GM18870 (cell line): ENCODE data around the gene B4GALNT1.

Source experiments
- ATAC-seq: cut with Tn5 transposase; IDR thresholded peaks from one replicate; pipeline ENCODE4 v1.9.1; 2021; ENCODE audit warnings: moderate library complexity; ENCODE audit not compliant: unreplicated experiment

Gene B4GALNT1

DNA sequence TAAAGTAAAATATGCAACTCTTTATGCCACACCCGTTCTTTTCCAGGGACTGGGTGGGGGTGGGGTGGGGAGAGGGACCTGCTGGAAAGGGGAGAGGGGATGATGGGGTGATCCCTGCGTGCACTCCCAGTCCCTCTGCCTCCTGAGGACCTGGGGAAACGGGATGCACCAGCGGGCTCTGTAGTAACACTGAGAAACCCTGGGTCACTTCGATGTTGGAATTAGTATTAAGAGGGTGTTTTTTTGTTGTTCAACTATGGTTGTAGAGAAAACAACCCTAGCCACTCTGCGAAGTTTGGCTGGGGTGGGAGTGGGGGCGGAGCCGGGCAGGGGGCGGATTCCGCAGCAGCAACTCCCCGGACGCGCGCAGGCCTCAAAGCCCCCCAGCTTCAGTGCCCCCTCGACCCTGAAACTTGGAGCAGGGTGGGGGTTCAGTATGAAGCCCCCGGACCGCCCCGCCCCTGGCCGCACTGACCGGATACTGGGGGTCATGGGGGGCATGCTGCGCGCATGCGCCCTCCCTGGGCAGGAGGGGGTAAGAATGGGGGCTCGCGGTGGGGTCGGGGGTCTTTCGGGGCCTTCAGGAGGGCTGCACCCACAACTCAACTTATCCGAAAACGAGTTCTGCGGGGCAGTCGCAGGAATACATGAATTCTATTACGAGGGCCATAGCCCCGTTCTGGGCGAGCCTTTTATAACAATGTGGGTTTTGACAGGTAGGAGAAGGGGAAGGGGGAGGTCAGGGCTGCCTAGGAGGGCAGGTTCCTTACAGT is 23.0 kb downstream of the B4GALNT1 start:
- no peak for ATAC-seq

- no peak for ATAC-seq
Observed at GRCh38 chr12:57609101-57609780, 23.8 kb downstream of the B4GALNT1 start.

GRCh38 chr12:57607958-57608663 is 24.9 kb downstream of the B4GALNT1 start:
- no peak for ATAC-seq

DNA sequence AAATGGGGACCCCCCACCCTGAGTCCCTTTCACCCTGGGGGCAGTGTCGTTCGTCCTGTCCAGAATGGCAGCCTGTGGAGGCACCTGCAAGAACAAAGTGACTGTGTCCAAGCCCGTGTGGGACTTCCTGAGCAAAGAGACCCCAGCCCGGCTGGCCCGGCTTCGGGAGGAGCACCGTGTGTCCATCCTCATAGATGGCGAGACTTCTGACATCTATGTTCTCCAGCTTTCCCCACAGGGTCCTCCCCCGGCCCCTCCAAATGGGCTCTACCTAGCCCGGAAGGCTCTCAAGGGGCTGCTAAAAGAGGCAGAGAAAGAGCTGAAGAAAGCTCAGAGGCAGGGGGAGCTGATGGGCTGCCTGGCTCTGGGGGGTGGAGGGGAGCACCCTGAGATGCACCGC is 26.2 kb downstream of the B4GALNT1 start:
- no peak for ATAC-seq

DNA sequence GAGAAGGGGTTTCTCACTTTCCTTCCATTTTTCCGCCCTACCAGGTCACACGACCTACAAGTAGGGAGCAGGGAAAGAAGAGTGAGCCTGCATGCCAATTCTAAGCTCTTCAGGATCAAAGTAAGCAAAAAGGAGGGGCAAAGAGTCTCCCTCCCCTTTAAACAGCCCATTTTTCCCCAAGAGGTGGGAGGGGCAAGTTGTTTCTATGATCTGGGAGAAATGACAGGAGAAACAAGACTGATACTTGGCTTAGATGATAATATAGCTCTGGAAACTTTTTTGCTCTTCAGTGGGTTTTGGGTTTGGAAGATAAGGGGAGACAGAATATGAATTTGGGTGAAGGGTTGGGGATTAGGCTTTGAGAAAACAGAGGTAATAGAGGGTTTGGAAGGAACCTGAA is 26.6 kb downstream of the B4GALNT1 start:
- no peak for ATAC-seq

GRCh38 chr12:57605811-57606311 is 27.1 kb downstream of the B4GALNT1 start:
- ATAC-seq, result no peak

DNA sequence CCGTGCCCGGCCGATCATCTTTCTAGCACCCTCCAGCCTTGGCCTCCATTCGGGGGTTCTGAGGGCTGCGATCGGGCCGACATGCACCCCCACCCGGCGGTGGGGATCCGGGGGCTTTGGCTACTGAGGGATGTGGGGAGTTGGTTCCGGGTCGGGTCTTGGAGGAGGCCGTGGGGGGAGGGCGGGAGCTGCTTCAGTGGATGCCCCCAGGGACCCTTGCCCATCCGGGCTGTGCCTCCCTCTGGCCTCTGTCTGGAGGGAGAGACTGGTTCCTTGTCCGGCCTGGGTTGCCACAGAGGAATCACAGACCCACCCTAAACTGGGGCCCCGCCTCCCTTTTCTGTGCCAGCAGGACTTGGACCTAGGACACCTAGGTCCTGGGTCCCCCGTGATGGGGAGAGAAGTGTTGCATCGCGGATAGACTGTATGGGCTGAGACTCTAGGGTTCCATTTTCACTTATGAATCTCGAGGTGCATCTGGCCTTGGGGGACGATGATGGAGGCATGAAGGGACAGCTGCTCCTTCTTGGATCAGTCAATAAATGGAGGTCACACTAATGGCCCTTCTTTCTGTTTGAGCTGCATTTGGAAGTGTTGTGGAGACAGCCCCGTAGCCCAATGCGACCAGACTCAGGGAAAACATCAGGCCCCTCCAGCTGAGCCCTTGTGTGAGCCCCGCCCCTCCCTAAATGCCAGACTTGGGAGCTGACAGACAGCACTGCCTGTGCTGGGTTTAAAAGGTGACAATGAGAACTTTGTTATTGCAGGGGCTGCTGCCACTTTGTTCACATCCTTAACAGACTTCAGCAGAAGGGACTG is 27.8 kb downstream of the B4GALNT1 start:
- ATAC-seq, result no peak

GRCh38 chr12:57604454-57604991 is 28.5 kb downstream of the B4GALNT1 start, which contains the start of gene DTX3:
Gene DTX3 (plus strand): TSS chr12:57604824. CDS start chr12:57606518, 1,694 bp downstream.
- ATAC-seq, result no peak

DNA sequence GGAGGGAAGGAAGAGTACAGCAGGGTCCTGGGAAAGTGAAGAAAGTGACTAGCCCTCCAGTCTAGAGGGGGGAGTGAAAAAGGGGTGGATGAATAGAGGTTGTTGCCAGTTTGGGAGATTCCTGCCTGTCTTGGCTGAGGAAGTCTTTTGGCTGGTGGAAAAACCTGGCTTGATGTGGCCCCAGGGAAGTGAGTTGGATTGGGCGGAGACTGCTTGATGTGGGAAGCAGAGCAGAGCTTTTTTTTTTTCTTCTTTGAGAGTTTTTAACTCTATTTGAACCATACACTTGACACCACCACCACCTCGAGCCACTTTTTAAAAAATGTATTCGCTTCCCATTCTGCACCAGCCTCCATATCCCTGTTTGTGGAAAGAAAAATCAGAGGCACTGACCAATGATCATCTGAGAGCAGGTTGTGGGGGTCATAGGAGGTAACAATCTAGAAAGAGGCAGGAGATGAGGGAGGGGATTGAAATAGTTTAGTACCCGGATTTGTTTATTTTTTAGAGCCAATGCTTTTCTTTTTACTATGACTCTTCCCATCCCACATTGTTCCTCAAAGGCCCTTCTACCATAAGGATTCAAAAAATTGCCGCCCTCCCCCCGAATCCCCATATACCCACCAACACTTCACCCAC is 29.1 kb downstream of the B4GALNT1 start:
- ATAC-seq, result no peak

DNA sequence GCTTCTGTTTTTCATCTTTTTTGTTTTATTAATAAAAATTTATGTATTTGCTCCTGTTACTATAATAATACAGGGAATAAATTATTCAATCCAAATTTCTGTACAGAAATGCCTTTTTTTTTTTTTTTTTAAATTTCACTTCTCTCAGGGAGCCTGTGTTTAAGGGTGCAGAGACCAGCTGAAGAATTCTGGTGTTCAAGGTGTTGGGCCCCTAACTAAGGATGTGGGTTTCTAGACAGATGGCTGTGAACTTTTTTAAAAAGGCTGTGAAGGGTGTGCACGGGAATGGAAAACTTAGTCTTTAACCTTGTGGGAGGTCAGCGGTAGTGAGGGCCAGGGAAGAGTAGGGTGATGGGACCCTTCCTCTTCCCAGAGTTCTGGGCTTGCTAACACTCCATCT is 29.7 kb downstream of the B4GALNT1 start:
- ATAC-seq, result no peak

GRCh38 chr12:57602544-57602943 is 30.5 kb downstream of the B4GALNT1 start:
- ATAC-seq, result no peak

DNA sequence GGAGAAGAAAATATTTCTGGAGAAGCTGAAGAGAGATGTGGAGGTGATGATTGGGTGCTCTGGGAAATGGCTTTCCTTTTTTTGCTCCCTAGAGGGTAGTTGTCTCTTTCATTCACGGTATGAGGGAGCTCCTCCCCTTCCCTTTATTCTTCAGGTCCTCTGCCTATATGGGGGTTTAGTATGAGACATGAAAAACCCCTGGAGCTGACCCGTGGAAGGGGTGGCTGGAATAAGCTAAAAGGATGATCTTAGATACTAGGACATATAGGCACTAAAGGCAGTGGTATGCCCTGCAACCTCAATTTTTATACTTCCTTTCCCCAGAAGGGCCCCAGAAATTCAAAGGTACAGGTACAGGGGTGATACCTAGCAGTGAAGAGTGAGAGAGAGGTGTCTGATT is 32.6 kb downstream of the B4GALNT1 start:
- ATAC-seq, result no peak

- no peak for ATAC-seq
Observed at GRCh38 chr12:57593187-57593586, 39.8 kb downstream of the B4GALNT1 start.

DNA sequence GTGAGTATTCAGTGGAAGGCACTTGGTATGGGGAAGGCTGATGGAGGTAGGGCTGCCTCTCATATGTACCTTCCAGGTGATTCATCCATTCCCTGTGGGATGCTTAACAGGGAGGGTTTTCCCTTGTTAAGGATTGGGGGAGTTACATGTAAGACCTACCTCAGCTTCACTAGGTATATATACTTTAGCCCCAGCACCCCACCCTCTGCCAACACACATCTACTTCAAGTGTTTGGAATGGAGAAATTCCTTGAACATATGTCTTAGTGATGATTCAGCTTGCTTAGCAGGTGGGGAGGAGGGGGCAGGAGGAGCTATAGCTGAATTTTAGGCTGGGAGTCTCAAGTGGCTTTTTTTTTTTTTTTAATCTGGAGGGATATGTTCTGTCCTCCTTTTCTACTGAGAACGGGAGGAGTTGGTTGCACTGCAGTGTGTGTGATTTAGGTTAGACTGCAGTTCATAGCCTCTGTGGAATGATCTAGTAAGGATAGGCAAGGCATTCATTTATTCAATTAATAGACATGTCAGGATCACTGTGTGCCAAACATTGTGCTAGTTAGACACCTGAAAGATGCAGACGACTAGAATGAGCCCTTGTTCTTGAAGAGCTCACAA is 40.3 kb downstream of the B4GALNT1 start:
- ATAC-seq, result no peak

- ATAC-seq, result no peak
Observed at GRCh38 chr12:57591782-57592325, 41.1 kb downstream of the B4GALNT1 start.

- peak; percentile 61 for ATAC-seq
Observed at GRCh38 chr12:57590864-57591781, 41.9 kb downstream of the B4GALNT1 start, which contains the start of gene PIP4K2C. Gene PIP4K2C (plus strand): TSS chr12:57591192. CDS start chr12:57591290, 98 bp downstream.

- no peak for ATAC-seq
Observed at GRCh38 chr12:57590479-57590863, 42.5 kb downstream of the B4GALNT1 start.
